Spleen (tissue), 7 donors: ENCODE results near the gene C19orf73.

Source experiments
- CTCF ChIP-seq, 11 experiments: fragments of 200-600 bp in 7 of 11; fragments of 450-650 bp in 4 of 11; sonication (generic) in 4 of 11; IDR thresholded peaks in 8 of 11; conservative IDR thresholded peaks in 3 of 11; 1 replicate in 7 of 11; 2 replicates in 4 of 11; pipeline versions ENCODE4 v1.4.0 to v1.8.0; 2016 to 2021; ENCODE audit warnings: antibody characterized with exemption in 11 of 11, inconsistent platforms in 4 of 11, mild to moderate bottlenecking in 1 of 11
- POLR2A ChIP-seq, 3 donors: fragments of 450-650 bp; IDR thresholded peaks; one replicate each; pipeline ENCODE4 v1.5.1; 2017; ENCODE audit warnings: antibody characterized with exemption in 3 of 3, mild to moderate bottlenecking in 1 of 3
- POLR2AphosphoS5 ChIP-seq, 3 donors: sonication (generic); formaldehyde crosslinking; IDR thresholded peaks; one replicate each; pipeline ENCODE4 v1.5.1; 2017; ENCODE audit warnings: antibody characterized with exemption in 3 of 3
- donor health status: DM: no; HTN: no; CAD: no; lungs with moderate emphysema.
- donor health status: DM: no; HTN: no; CAD: no.
- donor health status: DM: no; HTN: no; CAD: no.

- TF ChIP-seq POLR2A (IDR thresholded peaks at IDR 0.05) (no peak), CTCF (IDR thresholded peaks at IDR 0.05 in 8 of 11, conservative IDR thresholded peaks at IDR 0.05 in 3 of 11) (no peak), POLR2AphosphoS5 (IDR thresholded peaks at IDR 0.05) (peak in 1 of 3 donors; percentile 52)
Observed at GRCh38 chr19:49104229-49104864, 14.6 kb downstream of the C19orf73 start.
